PC-9 (cell line): Measurements from ENCODE around the gene NDUFB5.

Experiments
- CTCF ChIP-seq: fragments of 200-600 bp; sonication (generic); conservative IDR thresholded peaks from 2 replicates; pipeline ENCODE4 v1.6.1; 2017; ENCODE audit warnings: mixed run types, antibody characterized with exemption, mild to moderate bottlenecking, moderate library complexity
- EZH2 ChIP-seq: fragments of 200-600 bp; sonication (generic); IDR thresholded peaks from 2 replicates; pipeline ENCODE4 v1.8.0; 2017; ENCODE audit warnings: antibody characterized with exemption, low read depth

GRCh38 chr3:179622023-179622422 is 17.4 kb downstream of the NDUFB5 start:
- TF ChIP-seq CTCF (no peak), EZH2 (no peak)
